ENCODE results near the gene SMYD2. TPM values are rescaled to one million over a fixed set of nuclear protein-coding genes. Genes with fewer than 3 reads are reported as not detected.

SMYD2 gene
- total and polyA plus RNA-seq, 2 of the 8 experiments (the other 6 are each of a cell fraction or from before 2014, with no cell fraction given): 3.0 to 5.2 TPM

DNA sequence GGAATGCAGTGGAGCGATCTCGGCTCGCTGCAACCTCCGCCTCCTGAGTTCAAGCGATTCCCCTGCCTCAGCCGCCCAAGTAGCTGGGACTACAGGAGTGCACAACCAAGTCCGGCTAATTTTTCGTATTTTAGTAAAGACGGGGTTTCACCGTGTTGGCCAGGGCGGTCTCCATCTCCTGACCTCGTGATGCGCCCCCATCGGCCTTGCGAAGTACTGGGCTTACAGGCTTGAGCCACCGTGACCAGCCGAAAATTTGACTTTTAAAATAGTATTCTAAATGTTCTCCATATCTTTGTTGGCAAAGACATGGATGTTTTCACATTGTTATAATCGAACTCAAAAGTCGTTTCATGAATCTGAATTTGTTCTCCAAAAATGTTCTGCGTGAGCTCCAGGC, 36.7 kb upstream of the SMYD2 start:
- Histone ChIP-seq H3K9me3 (ENCODE audit: insufficient read depth in 2 of 2, low read depth in 1 of 2, low read length in 1 of 2) (no peaks in the 10 kb centered on the region), H3K18ac (ENCODE audit: extremely low read depth, low read length) (no peak overlapping the region), H3K23me2 (ENCODE audit: low read depth, low read length) (no peaks in the 10 kb centered on the region; the same call in 1 of the 2 replicates), H3K14ac (ENCODE audit: insufficient read length) (no peak overlapping the region), H3K4me1 (replicated peaks in 1 of 4; ENCODE audit: control insufficient read depth in 3 of 4, insufficient read depth in 4 of 4, low read length in 3 of 4) (peaks cover 1 to 8% (median 4%) of the 10 kb centered on the region in 4 experiments; a peak in 4 of 7 replicates), H3K4me3 (ENCODE audit: extremely low read depth in 1 of 4, insufficient read depth in 2 of 4, low read depth in 3 of 4, low read length in 4 of 4) (no peak overlapping the region), H3K27ac (ENCODE audit: low read depth, low read length) (no peak overlapping the region), H3K79me2 (ENCODE audit: control insufficient read depth in 1 of 2, insufficient read depth in 2 of 2, low read length in 2 of 2) (no peaks in the 10 kb centered on the region), H2BK12ac (ENCODE audit: low read depth, low read length) (no peak overlapping the region), H4K91ac (replicated peaks; ENCODE audit: insufficient read length, low read length) (no peak overlapping the region), H3K4ac (replicated peaks; ENCODE audit: insufficient read length, low read depth, low read length) (no peak overlapping the region), H2BK5ac (ENCODE audit: low read depth, low read length) (no peak overlapping the region), H3K36me3 (ENCODE audit: control insufficient read depth in 2 of 4, insufficient read depth in 4 of 4, low read length in 3 of 4) (no peaks in the 10 kb centered on the region), H3K9ac (replicated peaks in 1 of 4; ENCODE audit: extremely low read depth in 1 of 4, low read depth in 3 of 4, low read length in 3 of 4) (no peak overlapping the region), H3K27me3 (replicated peaks in 1 of 4; ENCODE audit: control insufficient read depth in 3 of 4, extremely low read depth in 1 of 4, insufficient read depth in 3 of 4, low read length in 3 of 4) (no peaks in the 10 kb centered on the region), H2AK5ac (ENCODE audit: low read depth, low read length) (no peak overlapping the region), H4K20me1 (replicated peaks in 1 of 2; ENCODE audit: control insufficient read depth in 1 of 2, insufficient read depth in 2 of 2, low read length in 2 of 2) (no peaks in the 10 kb centered on the region), H3K79me1 (ENCODE audit: low read depth, low read length) (no peaks in the 10 kb centered on the region), H4K5ac (ENCODE audit: insufficient read length, low read depth, low read length) (no peak overlapping the region), H3K4me2 (ENCODE audit: insufficient read depth in 1 of 2, low read depth in 2 of 2, low read length in 2 of 2) (no peak overlapping the region), H3K56ac (replicated peaks; ENCODE audit: insufficient read length, low read depth, low read length) (no peak overlapping the region), H4K8ac (ENCODE audit: extremely low read depth, insufficient read depth, low read length) (0 out of 2 replicates have a peak overlapping the region, but pooled peaks have one; percentile 4), H2BK20ac (ENCODE audit: low read length) (no peak overlapping the region), H2BK120ac (replicated peaks; ENCODE audit: low read depth, low read length) (no peak overlapping the region), H2AFZ (ENCODE audit: low read length) (no peak overlapping the region), H3K23ac (ENCODE audit: insufficient read length) (no peak overlapping the region), H2BK15ac (ENCODE audit: low read length) (no peak overlapping the region)
- WGBS, 2 experiments (ENCODE audit: extremely low coverage in 1 of 2, insufficient coverage in 1 of 2, insufficient read length in 1 of 2, insufficient replicate concordance in 2 of 2, low coverage in 1 of 2, low lambda C conversion rate in 2 of 2, missing lambda C conversion rate in 1 of 2): 89% methylated on average over 20 of the region's 20 CpGs; no CpG with 5 or more reads in 1 of the 2 experiments
- CTCF ChIA-PET (ENCODE audit: partially characterized antibody): interaction anchor here (0.7 to 9.1 kb wide), 7 partner anchors 13 to 86 kb away, joined by 3 to 79 read pairs (median 5); no protein-coding TSS in a partner anchor
- DNase-seq (ENCODE audit: low read depth in 1 of 2, low spot score in 2 of 2) (no peak), FAIRE-seq (no peak)
- POLR2A ChIA-PET (ENCODE audit: partially characterized antibody): no interaction called here
- TF ChIP-seq CTBP2 (IDR thresholded peaks at IDR 0.05; ENCODE audit: borderline replicate concordance, insufficient read depth, insufficient read length, low read length) (no peak), SP1 (IDR thresholded peaks at IDR 0.05; ENCODE audit: low read depth, low read length) (no peak), POLR2AphosphoS5 (IDR thresholded peaks at IDR 0.05; ENCODE audit: low read depth, low read length) (no peak), GABPA (IDR thresholded peaks at IDR 0.05; ENCODE audit: borderline replicate concordance, insufficient read depth, low read length) (no peak), SRF (IDR thresholded peaks at IDR 0.05; ENCODE audit: low read depth, low read length) (no peak), SIX5 (IDR thresholded peaks at IDR 0.05; ENCODE audit: low read depth, low read length) (no peak), SUZ12 (IDR thresholded peaks at IDR 0.05; ENCODE audit: low read length) (no peak), CEBPB (IDR thresholded peaks at IDR 0.05; ENCODE audit: low read depth, low read length) (no peak), KDM4A (IDR thresholded peaks at IDR 0.05; ENCODE audit: low read depth, low read length, severe bottlenecking) (no peak), EZH2 (IDR thresholded peaks at IDR 0.05; ENCODE audit: low read depth, low read length, severe bottlenecking) (no peak), RAD21 (IDR thresholded peaks at IDR 0.05 in 1 of 2, conservative IDR thresholded peaks at IDR 0.05 in 1 of 2; ENCODE audit: low read depth in 2 of 2, low read length in 2 of 2) (no peak)
- TF ChIP-seq, protein P1, sequence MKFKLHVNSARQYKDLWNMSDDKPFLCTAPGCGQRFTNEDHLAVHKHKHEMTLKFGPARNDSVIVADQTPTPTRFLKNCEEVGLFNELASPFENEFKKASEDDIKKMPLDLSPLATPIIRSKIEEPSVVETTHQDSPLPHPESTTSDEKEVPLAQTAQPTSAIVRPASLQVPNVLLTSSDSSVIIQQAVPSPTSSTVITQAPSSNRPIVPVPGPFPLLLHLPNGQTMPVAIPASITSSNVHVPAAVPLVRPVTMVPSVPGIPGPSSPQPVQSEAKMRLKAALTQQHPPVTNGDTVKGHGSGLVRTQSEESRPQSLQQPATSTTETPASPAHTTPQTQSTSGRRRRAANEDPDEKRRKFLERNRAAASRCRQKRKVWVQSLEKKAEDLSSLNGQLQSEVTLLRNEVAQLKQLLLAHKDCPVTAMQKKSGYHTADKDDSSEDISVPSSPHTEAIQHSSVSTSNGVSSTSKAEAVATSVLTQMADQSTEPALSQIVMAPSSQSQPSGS (IDR thresholded peaks at IDR 0.05; ENCODE audit: low read length): no peak

Data from H1 (cell line).